Activated CD4-positive, alpha-beta memory T cell treated with anti-CD3 and anti-CD28 coated beads for 36 hours (primary cell): Measurements from ENCODE around the gene MVB12B. TPM values are rescaled to one million over a fixed set of nuclear protein-coding genes. Genes with fewer than 3 reads are reported as not detected.
"Not testable (repeated sequence)": the region's sequence is repeated elsewhere in the genome, so short reads cannot be mapped to it uniquely, and the experiment has no call there.

ENCODE experiments used
- CTCF ChIA-PET: fragments of 350-600 bp; sonication (Branson Sonifier 250); formaldehyde crosslinking; loops from one replicate; lab custom pipeline; 2021; ENCODE audit warnings: antibody characterized with exemption, inconsistent platforms; lab: Charles Lee
- POLR2A ChIA-PET: fragments of 350-600 bp; sonication (Branson Sonifier 250); formaldehyde crosslinking; loops from one replicate; lab custom pipeline; 2021; ENCODE audit warnings: antibody characterized with exemption; lab: Charles Lee
- DNase-seq: peaks from one replicate; pipeline ENCODE4 v3.0.0-alpha.2; 2020
- H3K27ac Mint-ChIP-seq: one replicate; pipeline ENCODE4 v1.8.0; 2021; ENCODE audit warnings: mixed read lengths
- H3K27me3 Mint-ChIP-seq: one replicate; pipeline ENCODE4 v1.8.0; 2021; ENCODE audit warnings: mixed read lengths
- H3K36me3 Mint-ChIP-seq: one replicate; pipeline ENCODE4 v1.8.0; 2021; ENCODE audit warnings: mixed read lengths
- H3K4me1 Mint-ChIP-seq: one replicate; pipeline ENCODE4 v1.8.0; 2021; ENCODE audit warnings: low read depth, mixed read lengths
- H3K4me3 Mint-ChIP-seq: one replicate; pipeline ENCODE4 v1.8.0; 2021; ENCODE audit warnings: mild to moderate bottlenecking, mixed read lengths
- H3K9me3 Mint-ChIP-seq: one replicate; pipeline ENCODE4 v1.8.0; 2021; ENCODE audit warnings: mixed read lengths
- intact Hi-C: fragments of 100-400 bp; cut with micrococcal nuclease; formaldehyde crosslinking; loops from one replicate; pipeline ENCODE4 v1.15.1; 2023
- total RNA-seq, 2 experiments: library from RNA; stranded (reverse); gene quantifications; one replicate each; pipeline ENCODE4 v1.2.3, GENCODE V29; 2021

Gene MVB12B
- total RNA-seq, 2 experiments from 2014 or later: 1.1 to 1.4 TPM

DNA sequence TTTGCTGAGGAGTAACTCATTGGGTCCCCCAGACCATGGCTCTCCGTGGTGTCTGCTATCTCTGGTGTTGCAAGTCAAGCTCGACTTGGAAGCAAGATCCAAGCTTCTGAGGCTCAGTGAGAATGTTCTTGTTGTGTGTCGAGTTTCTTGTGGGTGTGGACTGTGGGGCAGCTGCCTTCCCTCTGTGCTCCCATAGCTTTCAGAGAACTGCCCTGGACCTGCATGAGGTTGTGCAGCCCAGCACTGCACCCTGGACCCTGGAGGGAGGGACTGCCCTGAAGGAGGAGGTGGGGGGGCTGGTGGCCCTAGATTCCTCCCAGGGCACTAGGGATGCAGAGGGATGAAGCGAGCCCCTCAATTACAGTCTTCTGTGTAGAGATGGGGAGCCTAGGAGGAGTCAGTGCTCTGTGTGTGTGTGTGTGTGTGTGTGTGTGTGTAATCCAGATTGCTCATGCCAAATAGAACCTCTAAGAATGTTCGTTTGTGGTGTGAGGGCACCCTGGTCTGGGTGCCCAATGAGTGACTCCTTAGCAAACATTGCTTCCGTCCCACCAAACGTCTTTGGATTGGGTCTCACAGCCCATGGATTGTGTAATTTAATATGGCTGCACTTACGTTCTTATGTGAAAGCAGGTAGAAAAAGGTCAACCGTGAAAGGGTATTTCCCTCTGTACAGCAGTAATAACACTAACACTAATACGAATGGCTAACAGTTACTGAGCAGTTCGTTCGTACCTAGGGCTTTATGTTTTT, 143.8 kb downstream of the MVB12B start:
- peak overlapping the region; percentile 49 for H3K27ac Mint-ChIP-seq
- no peaks in the 10 kb centered on the region for H3K36me3 Mint-ChIP-seq
- H3K4me3 Mint-ChIP-seq: no peak overlapping the region
- no peaks in the 10 kb centered on the region for H3K9me3 Mint-ChIP-seq
- ChIA-PET CTCF (interaction anchor here (1.3 to 4.2 kb wide), 5 partner anchors 20 to 88 kb away, joined by 3 to 34 read pairs (median 5); no protein-coding TSS in a partner anchor), POLR2A (interaction anchor here (1.7 kb wide), 1 partner anchor 46 kb away, joined by 6 read pairs; no protein-coding TSS in a partner anchor)
- intact Hi-C loops: loop anchor here (2.0 to 10.0 kb wide), 2 partner anchors 32 to 146 kb away; partner anchors contain the start of gene MVB12B
- H3K4me1 Mint-ChIP-seq: peaks cover 48% of the 10 kb centered on the region
- peaks cover 7% of the 10 kb centered on the region for H3K27me3 Mint-ChIP-seq
- peak; percentile 33 for DNase-seq

DNA sequence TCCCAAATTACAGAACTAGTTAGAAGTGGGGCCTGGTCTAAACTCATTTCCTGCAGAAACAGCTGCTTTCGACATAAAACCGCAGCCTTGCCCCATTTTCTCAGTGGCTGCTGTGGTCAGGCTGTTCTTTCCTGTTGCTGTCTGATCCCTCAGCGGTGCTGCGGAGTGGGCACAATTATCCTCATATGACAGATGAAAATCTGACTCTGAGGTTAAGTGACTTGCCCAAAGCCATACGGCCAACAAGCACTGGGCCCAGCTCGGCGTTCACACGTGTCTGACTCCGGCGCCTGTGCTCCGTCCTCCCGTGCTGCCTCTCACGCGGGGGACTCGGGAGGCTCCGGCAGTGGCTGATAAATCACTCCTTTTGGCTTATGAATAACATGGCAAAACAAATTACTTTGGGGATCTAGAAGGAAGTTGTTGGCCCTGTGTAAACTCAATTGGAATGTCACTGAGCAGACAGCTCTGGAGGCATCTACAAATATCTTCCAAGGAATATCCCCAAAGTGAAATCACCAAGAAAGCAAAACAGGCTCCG, 144.5 kb downstream of the MVB12B start:
- intact Hi-C loops: loop anchor here (1.0 to 10.0 kb wide), 6 partner anchors 32 to 839 kb away; partner anchors contain the start of gene MVB12B
- Mint-ChIP-seq H3K4me1 (peaks cover 48% of the 10 kb centered on the region), H3K4me3 (peak overlapping the region; percentile 51), H3K27ac (peak overlapping the region; percentile 49), H3K27me3 (peaks cover 7% of the 10 kb centered on the region), H3K9me3 (no peaks in the 10 kb centered on the region), H3K36me3 (no peaks in the 10 kb centered on the region)
- ChIA-PET CTCF (interaction anchor here (0.6 to 4.2 kb wide), 4 partner anchors 21 to 1063 kb away, joined by 3 to 34 read pairs (median 5); no protein-coding TSS in a partner anchor), POLR2A (interaction anchor here (1.7 kb wide), 1 partner anchor 45 kb away, joined by 6 read pairs; no protein-coding TSS in a partner anchor)
- DNase-seq: peak; percentile 92

DNA sequence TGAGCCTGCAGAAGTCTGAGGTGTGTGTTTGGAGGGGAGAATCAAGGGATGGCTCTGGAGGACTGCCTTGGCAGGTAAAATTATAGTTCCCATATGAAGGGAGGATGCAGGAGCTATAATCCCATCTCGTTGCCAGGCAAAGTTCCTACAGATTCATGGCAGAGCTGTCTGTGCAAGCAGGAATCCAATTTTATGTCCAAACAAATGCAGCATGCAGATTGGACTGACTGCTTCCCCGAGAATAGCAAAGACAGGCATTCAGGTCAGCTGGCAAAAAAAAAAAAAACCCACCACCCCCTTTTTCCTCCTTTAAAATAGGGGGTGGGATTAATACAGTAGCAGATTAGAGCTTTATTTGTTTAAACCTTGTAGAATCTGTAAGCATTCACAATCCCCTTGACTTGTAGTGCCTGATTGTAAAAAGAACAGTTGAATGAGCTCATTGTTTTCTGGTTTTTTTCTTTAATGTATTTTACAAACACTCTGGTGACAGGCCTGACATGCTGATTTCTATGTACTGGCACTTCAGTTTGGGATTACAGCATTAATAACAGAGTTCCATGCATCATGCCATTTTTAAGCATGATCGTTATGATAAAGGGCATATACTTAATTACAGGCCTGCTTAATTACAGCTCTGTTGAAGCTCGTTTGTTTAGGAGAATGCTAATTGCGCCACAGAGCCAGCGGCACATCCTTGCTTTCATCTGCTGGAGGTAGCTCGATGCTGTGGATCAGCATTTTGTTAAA, 145.7 kb downstream of the MVB12B start:
- ChIA-PET POLR2A (interaction anchor here (0.8 to 1.7 kb wide), 2 partner anchors 10 to 44 kb away, joined by 3 to 6 read pairs; no protein-coding TSS in a partner anchor), CTCF (interaction anchor here (1.0 to 4.2 kb wide), 6 partner anchors 10 to 1064 kb away, joined by 3 to 34 read pairs (median 4); no protein-coding TSS in a partner anchor)
- Mint-ChIP-seq H3K27ac (no peak overlapping the region), H3K9me3 (peaks cover 4% of the 10 kb centered on the region), H3K4me3 (no peak overlapping the region), H3K36me3 (no peaks in the 10 kb centered on the region), H3K4me1 (peaks cover 48% of the 10 kb centered on the region), H3K27me3 (peaks cover 7% of the 10 kb centered on the region)
- intact Hi-C loops: loop anchor here (10.0 kb wide), 1 partner anchor 148 kb away; the partner anchor contains the start of gene MVB12B
- no peak for DNase-seq

DNA sequence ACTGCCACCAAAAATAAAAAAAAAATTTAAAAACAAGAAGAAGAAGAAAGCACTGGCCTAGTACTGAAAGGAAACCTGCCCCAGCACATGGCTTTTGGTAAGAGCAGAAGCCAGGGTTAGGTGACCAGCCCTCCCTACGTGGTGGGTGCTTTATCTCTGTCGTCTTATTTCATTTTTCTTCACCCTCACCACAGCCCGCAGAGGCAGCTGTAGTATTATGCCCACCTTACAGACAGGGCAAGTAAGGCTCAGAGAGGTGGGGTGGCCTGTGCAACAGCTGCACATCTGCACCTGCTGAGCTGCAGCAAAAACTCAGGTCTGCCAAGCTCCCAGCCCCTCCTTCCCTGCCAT, 146.3 kb downstream of the MVB12B start:
- no peak for DNase-seq
- H3K4me3 Mint-ChIP-seq: no peak overlapping the region
- H3K36me3 Mint-ChIP-seq: no peaks in the 10 kb centered on the region
- ChIA-PET POLR2A (interaction anchor here (0.8 kb wide), 1 partner anchor 10 kb away, joined by 3 read pairs; no protein-coding TSS in a partner anchor), CTCF (interaction anchor here (1.1 to 4.2 kb wide), 5 partner anchors 9 to 1065 kb away, joined by 4 to 34 read pairs (median 5); no protein-coding TSS in a partner anchor)
- H3K27me3 Mint-ChIP-seq: peaks cover 7% of the 10 kb centered on the region
- peaks cover 47% of the 10 kb centered on the region for H3K4me1 Mint-ChIP-seq
- intact Hi-C loops: loop anchor here (10.0 kb wide), 1 partner anchor 148 kb away; the partner anchor contains the start of gene MVB12B
- H3K27ac Mint-ChIP-seq: no peak overlapping the region
- H3K9me3 Mint-ChIP-seq: peaks cover 4% of the 10 kb centered on the region

DNA sequence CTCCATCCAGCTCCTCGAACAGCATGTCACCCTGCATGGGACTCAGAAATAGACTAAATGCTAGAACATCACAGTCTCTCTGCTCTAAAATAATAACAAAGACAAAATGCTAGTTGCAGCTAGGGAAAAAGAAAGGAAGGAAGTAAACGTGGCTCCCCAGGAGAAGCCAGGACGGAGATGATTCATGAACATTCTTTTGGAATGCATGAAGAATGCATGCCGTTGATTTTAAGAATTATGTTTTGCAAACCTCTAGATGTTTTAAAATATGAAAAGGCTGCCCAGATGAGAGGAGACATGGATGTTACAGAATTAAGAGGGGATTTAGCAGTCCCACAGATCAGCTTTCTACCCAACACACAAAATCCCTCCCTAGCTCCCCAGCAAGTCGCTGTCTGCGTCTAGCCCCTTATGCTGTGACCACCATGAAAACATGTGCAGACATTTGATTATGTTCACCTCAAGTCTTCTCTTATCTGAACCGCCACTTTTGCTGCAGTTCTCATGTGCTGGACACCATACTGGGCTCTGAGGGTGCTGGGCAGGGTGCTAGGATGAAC, 147.7 kb downstream of the MVB12B start:
- Mint-ChIP-seq H3K9me3 (peaks cover 4% of the 10 kb centered on the region), H3K27me3 (peaks cover 5% of the 10 kb centered on the region), H3K36me3 (no peaks in the 10 kb centered on the region), H3K27ac (no peak overlapping the region), H3K4me3 (no peak overlapping the region), H3K4me1 (peaks cover 37% of the 10 kb centered on the region)
- intact Hi-C loops: loop anchor here (10.0 kb wide), 1 partner anchor 149 kb away; the partner anchor contains the start of gene MVB12B
- ChIA-PET POLR2A (interaction anchor here (1.0 kb wide), 1 partner anchor 9 kb away, joined by 3 read pairs; no protein-coding TSS in a partner anchor), CTCF (interaction anchor here (0.8 to 4.2 kb wide), 2 partner anchors 17 to 27 kb away, joined by 4 to 34 read pairs; no protein-coding TSS in a partner anchor)
- no peak for DNase-seq

DNA sequence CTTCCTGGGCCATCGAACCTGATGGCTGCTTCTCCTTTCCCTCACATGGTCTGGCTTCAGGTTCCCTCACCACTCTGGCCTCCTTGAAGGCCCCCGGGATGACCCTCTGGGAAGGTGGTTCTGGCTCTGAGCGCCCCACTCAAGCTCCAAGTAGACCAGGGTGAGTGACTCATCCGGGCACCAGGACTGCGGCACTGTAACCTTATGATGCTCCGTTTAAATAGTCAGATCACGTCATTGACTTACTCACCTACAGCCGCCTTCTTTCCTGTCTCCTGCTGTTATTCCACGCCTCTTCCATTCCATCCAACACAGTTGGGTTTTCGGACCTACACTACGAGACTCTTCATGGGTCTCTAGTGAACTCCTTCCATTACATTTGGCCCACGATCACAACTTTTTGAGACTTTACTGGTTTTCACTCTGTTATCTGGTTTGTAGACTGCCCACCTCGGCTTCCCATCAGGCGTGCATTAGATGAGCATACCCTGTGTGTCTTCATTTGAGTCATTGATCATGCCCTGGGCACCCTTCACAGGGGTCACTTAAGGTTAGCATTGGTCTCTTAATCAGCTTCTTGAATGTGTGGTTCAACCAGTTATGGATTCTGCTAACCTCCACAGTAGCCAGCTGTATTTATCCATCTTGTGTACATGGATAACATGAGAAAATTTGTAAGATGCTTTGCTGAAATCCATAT, 148.3 kb downstream of the MVB12B start:
- H3K27ac Mint-ChIP-seq: no peak overlapping the region
- peaks cover 5% of the 10 kb centered on the region for H3K27me3 Mint-ChIP-seq
- ChIA-PET CTCF (no interaction called here), POLR2A (interaction anchor here (1.0 kb wide), 1 partner anchor 8 kb away, joined by 3 read pairs; no protein-coding TSS in a partner anchor)
- peaks cover 4% of the 10 kb centered on the region for H3K9me3 Mint-ChIP-seq
- intact Hi-C loops: loop anchor here (10.0 kb wide), 1 partner anchor 150 kb away; the partner anchor contains the start of gene MVB12B
- H3K4me3 Mint-ChIP-seq: no peak overlapping the region
- peaks cover 31% of the 10 kb centered on the region for H3K4me1 Mint-ChIP-seq
- DNase-seq: no peak
- no peaks in the 10 kb centered on the region for H3K36me3 Mint-ChIP-seq

DNA sequence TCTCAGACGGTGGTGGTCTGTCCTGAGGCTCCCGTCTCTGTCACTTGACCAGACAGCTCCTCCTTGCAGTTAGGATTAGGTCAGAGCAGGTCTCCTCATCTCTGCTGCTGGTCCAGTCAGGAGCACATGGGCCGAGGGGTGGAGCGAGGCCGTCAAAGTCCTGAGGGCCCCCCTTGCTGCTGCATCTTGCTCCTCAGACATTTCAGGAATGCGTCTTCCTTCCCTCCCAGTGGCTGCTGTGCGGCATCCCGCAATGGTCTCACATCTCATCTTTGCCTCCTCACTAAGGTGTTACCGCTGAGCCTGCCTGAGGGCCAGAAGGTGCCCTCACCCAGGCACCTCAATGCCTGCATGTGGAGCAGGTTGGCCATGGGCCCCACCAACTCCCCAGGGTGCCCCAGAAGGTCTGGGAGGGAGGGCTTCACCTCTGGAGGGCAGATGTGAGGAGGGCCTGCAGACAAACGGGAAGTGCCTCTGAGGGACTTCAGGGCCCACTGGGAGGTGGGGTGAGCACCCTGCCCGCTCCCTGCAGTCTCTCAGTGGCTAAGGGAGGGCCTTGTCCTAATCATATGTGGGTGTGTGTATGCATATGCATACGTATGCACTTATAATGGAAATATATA, 149.4 kb downstream of the MVB12B start:
- POLR2A ChIA-PET: no interaction called here

DNA sequence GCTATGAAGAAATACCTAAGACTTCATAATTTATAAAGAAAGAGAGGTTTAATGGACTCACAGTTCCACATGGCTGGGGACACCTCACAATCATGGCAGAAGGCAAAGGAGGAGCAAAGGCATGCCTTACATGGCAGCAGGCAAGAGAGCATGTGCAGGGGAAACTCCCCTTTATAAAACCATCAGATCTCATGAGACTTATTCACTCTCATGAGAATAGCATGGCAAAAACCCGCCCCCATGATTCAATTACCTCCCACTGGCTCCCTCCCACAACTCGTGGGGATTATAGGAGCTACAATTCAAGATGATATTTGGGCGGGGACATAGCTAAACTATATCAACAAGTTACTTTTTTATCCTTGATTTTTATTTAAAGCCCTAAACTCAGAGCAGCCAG, 150.8 kb downstream of the MVB12B start:
- CTCF ChIA-PET, H3K4me3 Mint-ChIP-seq, H3K36me3 Mint-ChIP-seq, POLR2A ChIA-PET, H3K9me3 Mint-ChIP-seq, H3K27me3 Mint-ChIP-seq, DNase-seq, H3K4me1 Mint-ChIP-seq, H3K27ac Mint-ChIP-seq: not testable (repeated sequence)
- intact Hi-C loops: loop anchor here (10.0 kb wide), 1 partner anchor 153 kb away; the partner anchor contains the start of gene MVB12B

More for the DNA sequence above, 149.4 kb downstream of the MVB12B start:
- Mint-ChIP-seq H3K27me3 (peaks cover 5% of the 10 kb centered on the region), H3K27ac (no peak overlapping the region), H3K9me3 (peaks cover 4% of the 10 kb centered on the region), H3K4me1 (peaks cover 20% of the 10 kb centered on the region), H3K36me3 (no peaks in the 10 kb centered on the region), H3K4me3 (no peak overlapping the region)
- CTCF ChIA-PET: no interaction called here
- no peak for DNase-seq
- intact Hi-C loops: loop anchor here (10.0 kb wide), 1 partner anchor 151 kb away; the partner anchor contains the start of gene MVB12B

DNA sequence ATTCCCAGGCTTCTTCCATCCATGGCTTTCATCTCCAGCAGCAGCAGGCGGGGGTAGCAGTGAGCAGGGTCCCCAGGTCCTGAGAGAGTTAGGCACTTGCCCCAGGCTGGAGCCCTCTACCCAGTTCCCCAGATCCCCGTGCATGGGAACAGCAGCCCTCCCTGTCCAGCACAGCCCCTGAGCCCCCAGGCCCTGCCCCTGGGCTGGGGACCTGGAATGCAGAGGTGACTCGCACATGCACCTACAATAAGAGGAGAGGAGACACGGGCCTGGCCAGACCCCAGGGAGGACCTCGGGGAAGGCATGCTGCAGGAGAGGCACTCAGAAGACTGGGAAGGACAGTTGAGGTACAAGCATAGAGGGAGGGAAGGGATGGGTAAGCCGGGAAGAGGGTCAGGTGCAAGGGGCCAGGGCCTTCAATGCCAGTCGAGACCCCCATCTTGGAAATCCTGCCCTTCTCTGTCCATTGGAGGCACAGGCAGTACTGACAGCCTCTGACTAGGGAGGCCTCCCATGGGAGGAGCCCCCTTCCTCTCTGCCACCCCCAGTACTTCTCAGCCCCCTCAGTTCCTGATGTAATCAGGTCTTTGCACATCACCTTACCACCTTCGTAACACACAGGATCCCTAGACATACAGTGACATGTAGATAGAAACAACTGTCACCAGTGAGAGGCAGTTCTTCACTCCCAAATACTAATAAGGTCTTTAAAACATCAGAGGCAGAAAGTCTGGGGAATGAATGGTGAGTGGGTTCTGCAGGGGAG, 151.8 kb downstream of the MVB12B start:
- intact Hi-C loops: loop anchor here (10.0 kb wide), 1 partner anchor 154 kb away; the partner anchor contains the start of gene MVB12B
- H3K36me3 Mint-ChIP-seq: no peaks in the 10 kb centered on the region
- no peak overlapping the region for H3K4me3 Mint-ChIP-seq
- ChIA-PET CTCF (no interaction called here), POLR2A (no interaction called here)
- no peaks in the 10 kb centered on the region for H3K27me3 Mint-ChIP-seq
- no peak overlapping the region for H3K27ac Mint-ChIP-seq
- H3K9me3 Mint-ChIP-seq: peaks cover 4% of the 10 kb centered on the region
- peaks cover 1% of the 10 kb centered on the region for H3K4me1 Mint-ChIP-seq
- DNase-seq: no peak

DNA sequence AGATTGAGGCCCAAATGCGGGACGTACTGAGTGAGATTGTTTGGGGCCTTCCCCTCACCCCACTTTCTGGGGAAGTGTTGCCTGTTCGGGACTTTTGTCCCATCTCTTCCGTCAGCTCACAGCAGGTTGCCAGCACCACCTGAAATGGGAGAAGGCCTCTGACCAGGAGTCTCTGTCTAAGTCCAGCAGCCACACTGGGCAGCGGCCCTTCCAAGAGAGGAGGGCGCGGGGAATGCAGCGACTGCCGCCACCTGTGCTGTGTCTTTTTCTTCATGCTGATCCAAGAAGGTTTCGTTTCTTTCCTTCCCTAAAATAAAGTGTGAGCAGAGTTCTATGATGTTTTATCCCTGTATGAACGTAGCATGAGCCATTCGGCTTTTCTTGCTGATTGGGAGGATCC, 152.9 kb downstream of the MVB12B start:
- peaks cover 9% of the 10 kb centered on the region for H3K4me1 Mint-ChIP-seq
- H3K27me3 Mint-ChIP-seq: no peaks in the 10 kb centered on the region
- H3K36me3 Mint-ChIP-seq: no peaks in the 10 kb centered on the region
- H3K4me3 Mint-ChIP-seq: no peak overlapping the region
- H3K9me3 Mint-ChIP-seq: peaks cover 4% of the 10 kb centered on the region
- POLR2A ChIA-PET: no interaction called here
- DNase-seq: no peak
- CTCF ChIA-PET: interaction anchor here (0.7 kb wide), 1 partner anchor 12 kb away, joined by 4 read pairs; no protein-coding TSS in a partner anchor
- intact Hi-C loops: loop anchor here (10.0 kb wide), 1 partner anchor 155 kb away; the partner anchor contains the start of gene MVB12B
- no peak overlapping the region for H3K27ac Mint-ChIP-seq
